GM12878 (cell line): Measurements from ENCODE around the gene CCT8L2. TPM values are rescaled to one million over a fixed set of nuclear protein-coding genes. Genes with fewer than 3 reads are reported as not detected.
"Not testable (repeated sequence)": the region's sequence is repeated elsewhere in the genome, so short reads cannot be mapped to it uniquely, and the experiment has no call there.

Experiments used
- ATAC-seq: fragments of 200-7000 bp; cut with Tn5 transposase; 3 replicates; pipeline ENCODE4 v1.9.1; 2020; ENCODE audit warnings: mild to moderate bottlenecking, moderate library complexity
- BruUV-seq: library from RNA; stranded (reverse); fragments of 400-500 nt; replicated peaks from 2 replicates; lab custom pipeline; 2021; lab: Mats Ljungman, UMichigan
- CTCF ChIA-PET: fragments of 300-600 bp; sonication (Branson Sonifier 250); formaldehyde crosslinking; extraction: SDS; loops from one replicate; lab custom pipeline; 2021; ENCODE audit warnings: inconsistent platforms; lab: Yijun Ruan, JAX
- POLR2A ChIA-PET: fragments of 350-600 bp; formaldehyde crosslinking; extraction: SDS; loops from one replicate; lab custom pipeline; 2021; ENCODE audit warnings: inconsistent platforms; lab: Charles Lee
- RAD21 ChIA-PET: fragments of 300-600 bp; sonication (Branson Sonifier 250); formaldehyde crosslinking; loops from one replicate; lab custom pipeline; 2023; ENCODE audit warnings: antibody characterized with exemption; ENCODE audit not compliant: unreplicated experiment; lab: Charles Lee
- SMC1A ChIA-PET: fragments of 300-600 bp; sonication (Branson Sonifier 250); formaldehyde crosslinking; loops from one replicate; lab custom pipeline; 2023; ENCODE audit not compliant: unreplicated experiment, uncharacterized antibody; lab: Charles Lee
- DNase-seq: peaks from one replicate; pipeline ENCODE4 v3.0.0-alpha.2; 2011; ENCODE audit warnings: low read depth, low spot score
- FAIRE-seq: peaks from 3 replicates; lab custom pipeline; 2011; peaks lifted over from hg19 to GRCh38; lab: Jason Lieb, UNC
- H2AFZ ChIP-seq: 2 replicates; pipeline ENCODE4 v1.6.0; 2011; ENCODE audit warnings: low read depth, low read length, control low read depth; ENCODE audit not compliant: control insufficient read depth
- H3K27ac ChIP-seq: 2 replicates; pipeline ENCODE4 v1.5.1; 2011; ENCODE audit warnings: control low read depth; ENCODE audit not compliant: control insufficient read depth, insufficient read depth
- H3K27me3 ChIP-seq, 2 experiments: replicated peaks in 1 of 2; 2 replicates each; pipeline versions ENCODE4 v1.6.0 to v1.6.1; 2011; ENCODE audit warnings: low read length in 1 of 2; ENCODE audit not compliant: control insufficient read depth in 2 of 2, insufficient read depth in 2 of 2
- H3K36me3 ChIP-seq, 2 experiments: 2 replicates each; pipeline ENCODE4 v1.5.1; 2011; ENCODE audit warnings: low read length in 1 of 2; ENCODE audit not compliant: control insufficient read depth in 2 of 2, insufficient read depth in 2 of 2
- H3K4me1 ChIP-seq: 2 replicates; pipeline ENCODE4 v1.6.1; 2011; ENCODE audit warnings: mild to moderate bottlenecking, low read length, moderate library complexity, mixed read lengths; ENCODE audit not compliant: control insufficient read depth, insufficient read depth
- H3K4me2 ChIP-seq: 2 replicates; pipeline ENCODE4 v1.6.0; 2011; ENCODE audit warnings: control low read depth; ENCODE audit not compliant: control insufficient read depth, insufficient read depth
- H3K4me3 ChIP-seq: fragments of 200-600 bp; sonication (generic); 2 replicates; pipeline ENCODE4 v1.5.1; 2016
- H3K79me2 ChIP-seq: 2 replicates; pipeline ENCODE4 v1.6.0; 2011; ENCODE audit warnings: low read length; ENCODE audit not compliant: control insufficient read depth, insufficient read depth
- H3K9ac ChIP-seq: 2 replicates; pipeline ENCODE4 v1.8.0; 2011; ENCODE audit warnings: low read length, control low read depth, mixed read lengths; ENCODE audit not compliant: control insufficient read depth, insufficient read depth
- H3K9me3 ChIP-seq: replicated peaks from 3 replicates; pipeline ENCODE4 v1.5.1; 2011; ENCODE audit warnings: mild to moderate bottlenecking, low read length; ENCODE audit not compliant: control insufficient read depth, insufficient read depth
- H4K20me1 ChIP-seq: 2 replicates; pipeline ENCODE4 v1.6.0; 2011; ENCODE audit not compliant: control insufficient read depth, insufficient read depth
- WGBS: methylation state at CpG from one replicate; pipeline ENCODE4 v1.1.6; 2016; ENCODE audit warnings: low lambda C conversion rate; ENCODE audit not compliant: insufficient replicate concordance, insufficient coverage; ENCODE audit errors: missing lambda C conversion rate; 5-methylcytosine and 5-hydroxymethylcytosine counted together
- in situ Hi-C: fragments of 300-500 bp; cut with MboI; formaldehyde crosslinking; loops from 9 replicates; pipeline ENCODE4 v1.14.3; 2018; ENCODE audit warnings: mixed read lengths
- intact Hi-C: fragments of 100-400 bp; cut with micrococcal nuclease; formaldehyde crosslinking; loops from one replicate; pipeline ENCODE4 v1.14.2; 2022; ENCODE audit not compliant: unreplicated experiment
- polyA plus RNA-seq, 11 experiments: library from polyadenylated mRNA; depleted of rRNA in 4 of 11; unstranded in 6 of 11; stranded (reverse) in 5 of 11; fragments of >200 nt; fragmentation: Nextera tagmentation in 4 of 11; fragmentation: Illumina TruSeq in 1 of 11; extraction: Ambion mirVana in 4 of 11; extraction: Trizol in 1 of 11; gene quantifications; 1 replicate in 1 of 11; 2 replicates in 10 of 11; pipeline versions ENCODE4 v1.2.1 to v1.2.3, GENCODE V29; 2011 to 2016; ENCODE audit warnings: inconsistent platforms in 2 of 11, missing spikeins in 2 of 11, low read depth in 1 of 11
- total RNA-seq, 4 experiments: library from RNA; depleted of rRNA in 3 of 4; stranded (reverse); fragments of >200 nt in 3 of 4; fragmentation: Illumina TruSeq in 1 of 4; extraction: Trizol in 1 of 4; gene quantifications; 2 replicates each; pipeline versions ENCODE4 v1.2.1 to v1.2.3, GENCODE V29; 2013 to 2021

The CCT8L2 gene
- total and polyA plus RNA-seq, 10 of the 15 experiments (the other 5 are each of a cell fraction or from before 2014, with no cell fraction given), result not detected

- H3K4me1 ChIP-seq, H3K79me2 ChIP-seq, H3K9me3 ChIP-seq, SMC1A ChIA-PET, H3K9ac ChIP-seq, H3K4me2 ChIP-seq, FAIRE-seq, H3K36me3 ChIP-seq, H2AFZ ChIP-seq, ATAC-seq, H3K27me3 ChIP-seq, BruUV-seq, POLR2A ChIA-PET, RAD21 ChIA-PET, H3K27ac ChIP-seq, intact Hi-C loops, DNase-seq, H4K20me1 ChIP-seq, in situ Hi-C loops, H3K4me3 ChIP-seq, CTCF ChIA-PET: not testable (repeated sequence)
- 8% methylated on average over 3 of the region's 3 CpGs for WGBS
Observed at GRCh38 chr22:16616390-16616938, 23.9 kb upstream of the CCT8L2 start.

- H3K9me3 ChIP-seq, H4K20me1 ChIP-seq, RAD21 ChIA-PET, H3K79me2 ChIP-seq, H2AFZ ChIP-seq, in situ Hi-C loops, H3K9ac ChIP-seq, H3K27me3 ChIP-seq, POLR2A ChIA-PET, intact Hi-C loops, DNase-seq, H3K4me2 ChIP-seq, H3K36me3 ChIP-seq, CTCF ChIA-PET, ATAC-seq, FAIRE-seq, BruUV-seq, H3K27ac ChIP-seq, H3K4me1 ChIP-seq, H3K4me3 ChIP-seq, SMC1A ChIA-PET: not testable (repeated sequence)
- WGBS, result 8% methylated on average over 5 of the region's 5 CpGs
Observed at GRCh38 chr22:16615606-16616245, 23.1 kb upstream of the CCT8L2 start.
